SK-MEL-5 (cell line): ENCODE data around the gene MYD88. TPM values are rescaled to one million over a fixed set of nuclear protein-coding genes. Genes with fewer than 3 reads are reported as not detected.

Experiments used
- DNase-seq: peaks from one replicate; pipeline ENCODE4 v3.0.0-alpha.2; 2016; ENCODE audit warnings: low read depth, low spot score
- in situ Hi-C: cut with HindIII; loops from 2 replicates; pipeline ENCODE4 v1.10.0; 2016; ENCODE audit warnings: low sequenced_read_pairs, high pct_unique_total_duplicates, low pct_unique_long_range_greater_than_20kb
- polyA plus RNA-seq, 2 experiments: library from polyadenylated mRNA; depleted of rRNA; stranded (reverse); fragments of >200 nt; gene quantifications; 2 replicates each; pipeline ENCODE4 v1.2.3, GENCODE V29; 2015
- total RNA-seq: library from RNA; depleted of rRNA; stranded (reverse); fragments of >200 nt; shearing (Covaris generic); gene quantifications from 2 replicates; pipeline ENCODE4 v1.2.3, GENCODE V29; 2014; rRNA removed

MYD88 gene
- total RNA-seq: 0.98 and 1.8 TPM in 2 replicates
- 27.9 and 29.9 TPM in 2 replicates for polyA plus RNA-seq (2015; cell fraction: cytosol; rRNA removed)
- polyA plus RNA-seq (2015; cell fraction: nucleus; rRNA removed): 49.8 and 62.8 TPM in 2 replicates

GRCh38 chr3:38138349-38139190 is at the start of gene MYD88:
TSS of gene MYD88 (plus strand) at chr3:38138661. CDS start at chr3:38138701, 40 bp downstream.
- peak; percentile 33 for DNase-seq
- in situ Hi-C loops: no loop called here

- DNase-seq: no peak
- in situ Hi-C loops: no loop called here
These were observed 49.3 kb upstream of the MYD88 start for GRCh38 chr3:38089163-38089562.

- DNase-seq: no peak
- in situ Hi-C loops: no loop called here
These were observed 48.0 kb upstream of the MYD88 start for GRCh38 chr3:38090453-38090852.

GRCh38 chr3:38094999-38095398 is 43.5 kb upstream of the MYD88 start:
- in situ Hi-C loops: no loop called here
- DNase-seq: no peak

- in situ Hi-C loops: no loop called here
- DNase-seq: no peak
These were observed 42.6 kb upstream of the MYD88 start for GRCh38 chr3:38095669-38096483.

GRCh38 chr3:38097446-38098375 is 40.8 kb upstream of the MYD88 start:
- no peak for DNase-seq
- in situ Hi-C loops: no loop called here

- no peak for DNase-seq
- in situ Hi-C loops: no loop called here
These were observed 40.1 kb upstream of the MYD88 start for GRCh38 chr3:38098376-38098723.

- in situ Hi-C loops: no loop called here
- DNase-seq: no peak
These were observed 38.9 kb upstream of the MYD88 start for GRCh38 chr3:38099518-38099917.

GRCh38 chr3:38100498-38100897 is 38.0 kb upstream of the MYD88 start:
- in situ Hi-C loops: no loop called here
- DNase-seq: no peak

GRCh38 chr3:38101811-38102443 is 36.5 kb upstream of the MYD88 start:
- in situ Hi-C loops: no loop called here
- DNase-seq: no peak

GRCh38 chr3:38102444-38102814 is 36.0 kb upstream of the MYD88 start:
- DNase-seq: no peak
- in situ Hi-C loops: no loop called here

GRCh38 chr3:38105525-38105924 is 32.9 kb upstream of the MYD88 start:
- DNase-seq: no peak
- in situ Hi-C loops: no loop called here

GRCh38 chr3:38107911-38108648 is 30.4 kb upstream of the MYD88 start:
- DNase-seq: no peak
- in situ Hi-C loops: no loop called here

- DNase-seq: no peak
- in situ Hi-C loops: no loop called here
These were observed 29.5 kb upstream of the MYD88 start for GRCh38 chr3:38108649-38109579.

- DNase-seq: no peak
- in situ Hi-C loops: no loop called here
These were observed 28.7 kb upstream of the MYD88 start for GRCh38 chr3:38109580-38110313.
